ENCODE results near the gene LHX4.

DNA sequence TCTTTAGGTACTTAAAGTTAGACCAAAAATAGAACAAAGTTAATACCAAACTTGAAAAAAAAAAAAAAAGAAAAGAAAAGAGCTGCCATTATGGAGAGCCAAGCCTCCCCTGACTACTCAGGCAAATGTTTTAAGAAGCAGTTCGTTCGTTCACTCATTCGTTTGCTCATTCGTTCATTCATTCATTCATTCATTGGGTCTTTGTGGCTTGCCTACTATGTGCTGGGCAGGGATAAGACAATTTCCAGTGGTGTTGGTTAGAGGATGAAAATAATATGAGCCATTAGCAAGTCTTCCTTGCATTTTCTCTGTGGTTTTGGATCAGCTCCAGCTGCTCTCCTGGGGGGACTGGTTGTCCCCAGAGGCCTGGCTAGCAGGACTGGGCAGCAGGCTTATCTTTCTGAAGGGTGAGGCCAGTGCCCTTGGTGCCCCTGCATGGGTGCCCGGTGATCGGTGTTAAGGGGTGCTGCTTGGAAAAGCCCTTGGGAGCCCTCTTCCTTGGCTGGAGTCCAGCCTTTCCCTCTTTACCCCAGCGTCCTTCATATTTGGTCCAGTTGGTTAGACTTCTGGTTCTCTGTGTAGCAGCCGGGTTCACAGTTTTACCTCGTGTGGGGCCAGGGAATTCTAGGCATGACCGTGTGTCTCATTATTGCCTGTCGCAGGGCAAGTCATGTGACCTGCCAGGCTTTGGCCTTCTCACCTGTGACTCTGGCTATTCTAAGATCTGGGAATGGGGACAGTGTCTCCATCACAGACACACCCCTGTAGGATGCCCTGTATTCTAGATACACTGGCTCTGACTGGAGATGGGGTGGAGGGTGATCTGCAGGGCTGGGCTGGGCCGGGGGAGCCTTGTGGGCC lies 32.8 kb downstream of the LHX4 start:
- TF ChIP-seq SRF (IDR thresholded peaks at IDR 0.05; ENCODE audit: low read depth, low read length) (no peak), POLR2A (IDR thresholded peaks at IDR 0.05; ENCODE audit: control extremely low read depth in 1 of 2, low read depth in 2 of 2, low read length in 2 of 2) (no peak)

Measured in H1 (cell line).